Esophagus mucosa (tissue), 1 donor: Measurements from ENCODE around the gene RIOK1. TPM values are rescaled to one million over a fixed set of nuclear protein-coding genes. Genes with fewer than 3 reads are reported as not detected.
"Not testable (repeated sequence)": the region's sequence is repeated elsewhere in the genome, so short reads cannot be mapped to it uniquely, and the experiment has no call there.

Experiments used
- ATAC-seq: fragments of 200-7000 bp; cut with Tn5 transposase; one replicate; pipeline ENCODE4 v1.9.1; 2020
- total RNA-seq: library from RNA; stranded (reverse); gene quantifications from one replicate; pipeline ENCODE4 v1.2.4, GENCODE V29; 2023
- donor health status: DM: yes; HTN: yes; CAD: no.

Gene RIOK1
- 21.5 TPM for total RNA-seq

DNA sequence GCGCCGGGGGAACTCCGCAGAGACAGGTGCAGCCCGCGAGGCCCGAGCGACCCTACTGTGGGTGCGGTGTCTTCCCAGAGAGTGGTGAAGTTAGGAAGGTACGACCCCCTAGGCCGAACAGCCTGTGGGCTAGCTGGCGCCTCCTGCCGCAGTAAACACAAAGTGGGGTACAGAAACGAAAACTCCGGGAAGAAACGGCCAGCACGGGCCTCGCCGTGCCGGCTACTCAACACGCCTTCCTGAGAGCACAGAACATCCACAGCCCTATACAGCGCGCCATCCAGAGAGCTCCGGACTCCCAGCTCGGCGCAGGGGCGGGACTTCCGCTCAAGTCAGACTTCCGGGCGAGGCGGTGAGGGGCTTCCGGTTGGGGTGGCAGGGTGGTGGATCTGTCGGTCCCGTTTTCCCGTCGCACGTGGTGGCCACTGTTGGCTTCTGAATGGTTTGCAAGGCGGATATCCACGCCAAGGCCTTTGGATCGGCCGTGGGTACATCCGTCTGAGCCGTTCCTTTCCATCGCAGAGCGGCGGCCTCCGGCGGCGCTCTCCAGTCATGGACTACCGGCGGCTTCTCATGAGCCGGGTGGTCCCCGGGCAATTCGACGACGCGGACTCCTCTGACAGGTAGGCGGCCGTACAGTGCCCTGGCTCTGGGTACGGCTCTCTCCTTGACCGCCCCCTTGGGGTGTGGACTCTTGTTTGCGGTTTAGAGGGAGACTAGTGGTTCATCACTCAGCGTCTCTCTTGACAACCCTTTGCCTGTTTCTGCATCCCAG lies at the start of gene RIOK1, which contains the start of gene CAGE1:
RIOK1 (plus strand) TSS at position 358 of the 775 bp plus-strand sequence; CDS start at position 553, 195 bp downstream.
CAGE1 (minus strand) TSS at position 292 of the 775 bp plus-strand sequence. CDS start 2,569 bp downstream, outside the sequence.
- ATAC-seq, result peak; percentile 99

DNA sequence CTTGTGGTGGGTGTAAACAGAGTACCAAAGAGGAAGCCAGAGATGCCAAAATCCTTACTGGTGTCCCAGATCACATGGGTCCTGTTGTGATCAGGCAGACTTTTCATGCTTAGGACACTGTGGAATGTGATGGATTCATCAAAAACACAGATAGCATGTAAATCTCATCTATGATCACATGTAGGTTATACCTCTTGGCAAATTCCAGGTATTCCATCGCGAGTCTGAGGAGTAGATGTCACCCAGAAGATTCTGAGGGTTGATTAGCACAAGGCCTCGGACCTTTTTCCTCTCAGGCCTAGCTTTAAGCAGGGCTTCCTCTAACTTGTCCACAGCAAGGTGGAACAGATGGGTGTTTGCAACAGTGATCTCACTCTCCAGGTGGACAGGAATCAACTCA lies 48.3 kb upstream of the RIOK1 start:
- ATAC-seq, result no peak

DNA sequence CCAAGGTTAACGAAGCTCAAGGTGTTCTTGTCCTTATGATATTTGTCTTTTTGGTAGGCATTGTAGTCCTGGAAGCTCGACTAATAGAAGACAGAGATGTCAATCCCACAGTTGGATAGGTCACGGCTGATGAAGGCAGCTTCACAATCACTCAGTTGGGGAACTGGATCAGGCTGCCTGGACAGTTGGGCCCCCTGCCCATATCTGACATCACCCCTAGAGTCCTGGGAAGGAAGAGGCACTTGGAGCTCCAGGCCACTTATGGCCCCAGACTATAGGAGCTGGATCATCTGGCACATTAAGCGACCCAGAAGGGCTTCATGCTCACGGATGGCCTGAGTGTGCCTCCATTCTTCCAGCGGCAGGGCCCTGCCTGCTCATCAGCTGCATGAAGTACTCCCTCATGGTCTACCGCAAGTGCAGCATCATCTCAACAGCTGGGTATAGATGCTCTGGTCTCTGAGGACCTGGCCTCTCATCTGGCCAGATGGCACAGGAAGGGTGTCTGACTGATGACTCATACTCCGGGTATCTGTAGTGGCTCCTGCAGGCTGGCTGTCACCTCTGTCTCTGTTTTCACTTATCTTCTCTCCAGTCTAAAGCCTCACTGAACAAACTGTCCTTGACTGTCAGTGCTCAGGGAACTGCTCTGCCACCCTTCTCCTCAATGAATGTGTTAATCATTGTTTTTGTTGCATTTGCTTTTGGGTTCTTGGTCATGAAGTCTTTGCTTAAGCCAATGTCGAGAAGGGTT lies 47.4 kb upstream of the RIOK1 start:
- peak; percentile 36 for ATAC-seq

DNA sequence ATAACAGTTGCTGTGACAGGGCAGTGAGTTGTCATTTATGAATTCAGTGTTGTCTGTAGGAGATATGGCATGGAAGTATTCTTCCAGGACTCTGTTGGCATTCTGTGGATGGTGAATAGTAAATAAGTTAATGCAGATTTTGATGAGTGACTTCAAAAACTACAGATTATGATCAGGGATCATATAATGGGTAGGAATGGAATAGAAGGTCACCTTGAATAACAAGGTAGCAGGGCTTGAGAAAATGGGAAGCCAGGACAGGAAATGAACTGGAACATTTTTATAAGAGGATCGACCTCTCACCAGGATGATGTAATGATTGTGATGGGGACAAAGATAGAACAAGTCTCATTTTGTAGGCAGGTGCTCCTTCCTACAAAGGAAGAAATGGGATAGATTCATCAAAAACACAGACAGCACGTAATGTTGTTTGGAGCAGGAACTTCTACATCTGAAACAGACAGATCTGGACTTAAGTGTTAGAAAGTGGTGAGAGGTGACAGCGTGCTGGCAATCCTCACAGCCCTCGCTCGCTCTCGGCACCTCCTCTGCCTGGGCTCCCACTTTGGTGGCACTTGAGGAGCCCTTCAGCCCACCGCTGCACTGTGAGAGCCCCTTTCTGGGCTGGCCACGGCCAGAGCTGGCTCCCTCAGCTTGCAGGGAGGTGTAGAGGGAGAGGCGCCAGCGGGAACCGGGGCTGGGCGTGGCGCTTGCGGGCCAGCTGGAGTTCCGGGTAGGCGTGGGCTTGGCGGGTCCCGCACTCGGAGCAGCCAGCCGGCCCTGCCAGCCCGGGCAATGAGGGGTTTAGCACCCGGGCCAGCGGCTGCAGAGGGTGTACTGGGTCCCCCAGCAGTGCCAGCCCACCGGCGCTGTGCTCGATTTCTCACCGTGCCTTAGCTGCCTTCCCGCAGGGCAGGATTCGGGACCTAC lies 45.8 kb upstream of the RIOK1 start:
- no peak for ATAC-seq

DNA sequence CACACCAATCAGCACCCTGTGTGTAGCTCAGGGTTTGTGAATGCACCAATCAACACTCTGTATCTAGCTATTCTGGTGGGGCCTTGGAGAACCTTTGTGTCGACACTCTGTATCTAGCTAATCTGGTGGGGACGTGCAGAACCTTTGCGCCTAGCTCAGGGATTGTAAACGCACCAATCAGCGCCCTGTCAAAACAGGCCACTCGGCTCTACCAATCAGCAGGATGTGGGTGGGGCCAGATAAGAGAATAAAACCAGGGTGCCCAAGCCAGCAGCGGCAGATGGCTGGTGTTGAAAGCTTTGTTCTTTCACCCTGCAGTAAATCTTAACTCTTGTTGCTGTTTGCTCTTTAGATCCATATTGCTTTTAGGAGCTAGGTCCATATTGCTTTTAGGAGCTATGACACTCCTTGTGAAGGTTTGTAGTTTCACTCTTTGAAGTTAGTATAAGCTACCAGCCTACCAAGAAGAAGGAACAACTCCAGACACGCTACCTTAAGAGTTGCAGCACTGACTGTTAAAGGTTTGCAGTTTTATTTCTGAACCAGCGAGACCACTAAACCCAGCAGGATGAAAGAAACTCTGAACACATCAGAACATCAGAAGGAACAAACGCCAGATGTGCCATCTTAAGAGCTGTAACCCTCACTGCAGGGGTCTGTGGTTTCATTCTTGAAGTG lies 44.7 kb upstream of the RIOK1 start:
- ATAC-seq, result not testable (repeated sequence)

DNA sequence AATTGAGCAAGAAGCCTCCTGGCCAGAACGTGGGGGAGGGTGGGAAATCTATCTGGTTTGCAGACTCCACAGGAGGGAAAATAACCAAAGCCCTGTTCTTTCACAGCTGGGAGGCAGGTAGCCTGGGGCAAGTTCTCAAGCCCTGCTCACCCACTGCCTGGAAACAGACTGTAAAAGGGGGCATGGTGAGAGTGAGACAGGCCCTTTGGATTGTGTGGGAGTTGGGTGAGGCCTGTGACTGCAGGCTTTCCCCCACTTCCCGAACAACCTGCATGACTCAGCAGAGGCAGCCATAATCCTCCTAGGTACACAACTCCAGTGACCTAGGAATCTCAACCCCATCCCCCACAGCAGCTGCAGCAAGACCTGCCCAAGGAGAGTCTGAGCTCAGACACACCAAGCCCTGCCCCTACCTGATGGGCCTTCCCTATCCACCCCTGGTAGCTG lies 42.0 kb upstream of the RIOK1 start:
- peak; percentile 98 for ATAC-seq

DNA sequence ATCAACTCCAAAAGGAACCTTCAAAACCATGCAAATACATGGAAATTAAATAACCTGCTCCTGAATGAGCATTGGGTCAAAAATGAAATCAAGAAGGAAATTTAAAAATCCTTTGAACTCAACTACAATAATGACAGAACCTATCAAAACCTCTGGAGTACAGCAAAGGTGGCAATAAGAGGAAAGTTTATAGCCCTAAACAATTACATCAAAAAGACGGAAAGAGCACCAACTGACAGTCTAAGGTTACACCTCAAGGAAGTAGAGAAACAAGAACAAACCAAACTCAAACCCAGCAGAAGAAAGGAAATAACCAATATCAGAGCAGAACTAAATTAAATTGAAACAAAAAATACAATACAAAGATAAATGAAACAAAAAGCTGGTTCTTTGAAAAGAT lies 39.0 kb upstream of the RIOK1 start:
- ATAC-seq, result not testable (repeated sequence)

DNA sequence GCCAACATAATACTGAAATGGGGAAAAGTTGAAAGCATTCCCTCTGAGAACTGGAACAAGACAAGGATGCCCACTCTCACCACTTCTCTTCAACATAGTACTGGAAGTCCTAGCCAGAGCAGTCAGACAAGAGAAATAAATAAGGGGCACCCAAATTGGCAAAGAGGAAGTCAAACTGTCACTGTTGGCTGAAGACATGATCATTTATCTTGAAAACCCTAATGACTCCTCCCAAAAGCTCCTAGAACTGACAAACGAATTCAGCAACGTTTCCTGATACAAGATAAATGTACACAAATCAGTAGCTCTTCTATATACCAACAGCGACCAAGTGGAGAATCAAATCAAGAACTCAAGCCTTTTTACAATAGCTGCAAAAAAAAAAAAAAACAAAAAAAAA lies 37.7 kb upstream of the RIOK1 start:
- ATAC-seq, result not testable (repeated sequence)

DNA sequence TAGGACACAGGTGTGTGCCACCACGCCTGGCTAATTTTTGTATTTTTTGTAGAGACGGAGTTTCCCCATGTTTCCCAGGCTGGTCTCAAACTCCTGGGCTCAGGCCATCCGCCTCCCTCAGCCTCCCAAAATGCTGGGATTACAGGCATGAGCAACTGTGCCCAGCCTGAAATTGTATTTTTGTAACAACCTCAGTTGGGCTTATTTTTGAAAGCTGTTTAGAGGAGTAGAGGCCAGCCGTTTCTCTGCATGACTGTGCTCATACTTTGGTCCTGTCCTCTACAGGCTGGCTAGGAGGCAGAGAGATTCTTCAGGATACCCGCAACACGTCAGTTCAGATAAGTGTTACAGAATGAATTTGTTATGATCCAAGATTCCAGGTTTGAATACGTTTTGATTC lies 22.2 kb upstream of the RIOK1 start:
- no peak for ATAC-seq

DNA sequence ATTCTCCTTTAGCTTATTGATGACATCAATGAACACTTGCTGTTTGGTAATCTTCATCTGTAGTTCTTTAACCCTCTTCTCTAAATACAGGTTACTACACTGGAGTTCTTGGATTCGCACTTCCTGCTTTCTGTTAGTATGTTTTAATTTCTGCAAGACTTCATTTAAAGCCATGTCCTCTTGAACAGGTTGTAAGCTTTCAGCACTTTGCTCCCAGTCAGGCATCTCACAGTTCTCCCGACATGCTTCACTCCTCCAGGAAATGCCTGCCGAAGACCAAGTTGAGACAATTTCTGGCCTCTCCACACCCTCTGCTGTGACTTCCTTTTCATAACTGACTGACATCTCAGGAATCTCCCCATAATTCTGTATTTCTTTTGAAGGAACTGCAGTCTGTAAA lies 15.9 kb upstream of the RIOK1 start:
- ATAC-seq, result no peak

DNA sequence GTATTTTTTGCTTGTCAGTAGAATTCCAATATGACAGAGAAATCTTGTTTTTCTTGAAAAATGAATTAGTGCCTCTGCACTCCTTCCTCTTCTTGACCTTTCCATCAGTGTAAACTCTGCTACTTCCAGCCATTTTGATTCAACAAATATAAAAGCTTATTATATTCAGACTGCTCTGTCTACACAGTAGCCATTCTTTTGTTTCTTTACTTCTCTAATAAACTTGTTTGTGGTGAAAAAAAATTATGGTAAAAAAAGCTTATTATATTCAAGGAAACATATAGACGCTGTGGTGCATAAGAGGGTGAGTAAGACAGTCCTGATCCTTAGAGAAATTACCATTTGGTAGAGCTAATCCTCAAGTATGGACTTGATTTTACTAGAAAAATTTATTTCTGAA lies 11.6 kb upstream of the RIOK1 start:
- no peak for ATAC-seq

DNA sequence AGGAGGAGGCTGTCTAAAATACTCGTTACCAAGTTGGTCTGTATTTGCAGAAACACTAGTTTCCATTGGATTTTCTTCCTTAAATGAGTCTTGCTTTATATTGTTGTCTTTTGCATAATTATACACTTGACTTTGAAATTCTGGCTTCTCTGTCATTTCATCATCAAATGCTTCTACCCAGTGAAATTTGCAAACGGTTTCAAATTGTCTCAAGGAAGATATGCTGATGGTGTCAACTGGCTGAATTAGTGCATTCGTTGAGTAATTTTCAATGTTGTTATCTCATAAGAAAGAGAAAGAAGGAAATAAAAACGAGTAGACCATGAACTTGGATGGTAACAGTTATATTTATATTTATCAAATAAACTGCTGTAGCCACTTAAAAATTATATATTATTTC lies 10.9 kb upstream of the RIOK1 start:
- ATAC-seq, result no peak

DNA sequence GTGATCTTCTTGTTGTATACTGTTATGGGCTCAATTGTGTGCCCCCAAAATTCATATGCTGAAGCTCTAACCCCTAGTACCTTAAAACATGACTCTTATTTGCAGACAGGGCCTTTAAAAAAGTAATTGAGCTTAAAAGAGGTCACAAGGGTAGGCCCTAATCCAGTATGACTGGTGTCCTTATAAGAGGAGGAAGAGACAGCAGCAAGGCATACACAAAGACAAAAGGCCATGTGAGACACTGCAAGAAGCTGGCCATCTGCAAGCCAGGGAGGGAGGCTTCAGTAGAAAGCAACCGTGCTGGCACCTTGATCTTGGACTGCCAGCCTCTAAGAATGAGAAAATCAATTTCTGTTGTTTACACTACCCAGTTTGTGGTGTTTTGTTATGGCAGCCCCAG lies 8.5 kb upstream of the RIOK1 start:
- peak; percentile 57 for ATAC-seq

DNA sequence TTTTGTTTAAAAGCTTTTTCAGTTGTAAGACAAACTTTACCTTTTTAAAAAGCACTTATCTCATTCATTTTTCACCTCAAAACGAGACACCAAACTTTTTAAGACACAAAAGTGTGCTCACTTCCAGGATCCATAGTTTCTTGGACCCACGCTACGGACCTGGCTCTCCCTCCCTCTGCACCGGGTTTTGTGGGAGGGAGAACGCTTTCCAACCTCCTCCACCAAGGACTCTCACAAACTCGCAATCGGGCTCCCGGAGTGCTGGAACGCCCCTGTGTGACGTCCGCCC lies 502 bp upstream of the RIOK1 start:
- peak; percentile 79 for ATAC-seq

DNA sequence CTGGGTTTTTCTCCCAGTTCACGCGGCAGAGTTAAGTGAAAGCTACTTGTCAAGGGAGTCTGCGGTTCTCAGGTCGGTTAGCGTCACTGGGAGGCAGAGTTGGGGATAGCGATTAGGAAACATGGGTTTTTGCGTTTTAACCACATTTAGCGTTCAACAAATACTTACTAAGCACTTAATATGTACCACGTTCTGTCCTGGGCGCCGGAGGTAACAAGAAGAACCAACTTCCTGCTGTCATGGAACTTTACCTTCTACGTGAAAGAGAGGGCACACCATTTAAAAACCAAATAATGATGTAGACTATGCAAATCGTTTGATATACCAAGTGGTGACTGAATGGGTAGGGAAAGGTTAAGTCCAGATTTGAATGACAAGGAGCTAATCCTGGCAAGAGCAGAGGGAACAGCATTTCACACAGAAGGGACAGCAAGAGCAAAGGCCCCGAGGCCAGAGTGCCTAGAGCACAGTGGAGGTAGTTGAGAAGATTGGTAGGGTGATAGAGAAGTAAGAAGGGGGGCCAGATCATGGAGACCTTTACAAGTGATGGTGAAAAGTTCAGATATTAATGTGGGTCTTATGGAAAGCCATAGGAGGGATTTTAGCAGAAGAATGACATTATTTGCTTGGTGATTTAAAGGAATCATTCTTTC lies 744 bp downstream of the RIOK1 start:
- no peak for ATAC-seq

DNA sequence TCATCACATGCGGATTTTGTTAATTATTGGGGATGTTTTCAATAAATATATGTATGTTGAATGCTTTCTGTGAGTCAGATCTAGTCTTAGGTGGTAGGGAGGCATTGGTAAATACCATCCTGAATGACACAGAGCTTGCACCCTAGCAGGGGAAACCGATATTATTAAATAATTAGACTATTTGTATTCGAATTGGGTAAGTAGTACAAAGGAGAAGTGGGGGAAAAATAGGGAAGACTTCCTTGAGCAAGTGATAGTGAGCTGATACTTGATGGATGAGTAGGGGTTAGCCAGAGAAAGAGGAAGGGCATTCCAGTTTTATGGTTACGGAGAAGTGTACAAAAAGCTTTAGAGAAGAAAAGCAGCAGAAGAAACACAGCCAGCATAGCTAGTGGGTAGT lies 1.5 kb downstream of the RIOK1 start:
- ATAC-seq, result no peak

DNA sequence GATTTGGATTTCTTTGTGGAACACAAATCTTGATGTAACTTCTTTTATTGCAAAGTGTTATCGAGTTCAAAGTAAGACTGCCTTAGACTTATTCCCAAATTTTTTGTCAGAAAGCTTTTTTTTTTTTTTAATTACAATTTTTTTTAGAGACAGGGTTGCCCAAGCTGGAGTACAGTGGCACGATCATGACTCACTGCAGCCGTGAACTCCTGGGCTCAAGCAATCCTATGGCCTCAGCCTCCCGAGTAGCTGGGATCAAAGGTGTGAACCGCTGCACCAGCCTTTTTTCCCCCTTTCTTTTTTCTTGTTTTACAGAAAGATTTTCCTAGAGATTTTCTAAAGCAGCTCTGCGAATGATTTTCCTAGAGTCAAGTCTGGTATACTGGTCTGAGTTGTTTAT lies 2.8 kb downstream of the RIOK1 start:
- ATAC-seq, result no peak

DNA sequence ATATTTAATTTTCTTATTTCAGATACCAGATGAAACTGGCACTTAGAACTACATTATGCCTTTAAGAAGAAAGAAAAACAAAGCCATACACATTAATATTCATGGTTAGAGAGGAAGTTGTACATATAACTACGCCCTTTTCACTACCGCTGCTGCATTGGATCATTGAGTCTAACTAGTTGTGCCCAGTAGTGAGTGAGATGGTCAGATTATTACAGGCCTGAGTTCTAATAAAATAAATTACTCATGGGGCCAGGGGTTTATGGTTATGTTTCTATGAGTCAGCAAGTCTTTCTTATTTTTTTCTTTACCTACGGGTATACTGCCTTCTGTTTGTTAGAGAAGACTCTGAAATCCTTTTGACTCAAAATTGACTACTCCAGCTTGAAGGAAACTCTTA lies 11.5 kb downstream of the RIOK1 start:
- no peak for ATAC-seq

DNA sequence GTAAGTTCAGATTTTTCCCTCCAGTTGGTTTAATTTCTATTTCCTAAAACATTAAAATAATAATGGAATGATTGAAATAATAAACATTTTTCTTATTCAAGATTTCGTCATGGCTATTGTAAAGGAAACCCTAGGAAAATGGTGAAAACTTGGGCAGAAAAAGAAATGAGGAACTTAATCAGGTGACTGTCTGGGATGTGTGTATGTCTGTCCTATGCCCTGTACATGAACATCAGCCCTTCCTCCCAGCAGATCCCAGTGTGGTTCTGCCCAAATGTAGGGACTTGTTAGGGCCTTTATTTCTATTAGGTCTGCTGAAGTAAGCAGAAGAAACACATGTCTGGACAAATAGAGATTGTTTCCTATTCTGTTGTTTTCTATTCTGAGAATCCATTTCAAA lies 13.1 kb downstream of the RIOK1 start:
- no peak for ATAC-seq

DNA sequence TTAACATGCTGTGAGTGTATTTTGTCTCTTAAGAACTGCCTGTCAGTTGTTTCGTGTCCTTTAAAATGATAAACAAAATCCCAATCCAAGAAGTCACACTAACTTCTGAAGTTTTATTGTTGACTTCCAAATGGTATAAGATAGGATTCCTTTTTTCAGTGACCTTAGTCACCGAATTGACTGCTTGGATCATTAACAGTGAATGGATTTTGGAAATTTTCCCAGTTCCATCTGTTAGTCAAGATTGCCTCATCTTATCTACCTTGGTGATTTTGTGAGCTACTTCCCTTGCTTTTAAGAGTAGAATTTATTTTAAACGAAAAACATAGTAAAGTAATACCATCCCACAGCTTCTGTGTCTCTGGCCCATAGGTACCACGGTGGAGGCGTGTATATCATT lies 14.9 kb downstream of the RIOK1 start:
- no peak for ATAC-seq

DNA sequence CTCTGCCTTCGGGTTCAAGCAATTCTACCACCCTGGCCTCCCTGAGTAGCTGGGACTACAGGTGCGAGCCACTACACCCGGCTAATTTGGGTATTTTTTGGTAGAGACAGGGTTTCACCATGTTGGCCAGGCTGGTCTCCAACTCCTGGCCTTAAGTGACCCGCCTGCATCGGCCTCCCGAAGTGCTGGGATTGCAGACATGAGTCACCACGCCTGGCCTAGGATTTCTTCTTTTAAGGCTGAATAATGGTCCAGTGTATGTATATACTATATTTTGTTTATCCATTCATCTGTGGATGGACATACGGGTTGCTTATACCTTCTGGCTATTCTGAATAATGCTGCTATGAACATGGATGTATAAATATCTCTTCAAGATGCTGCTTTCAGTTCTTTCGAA lies 17.1 kb downstream of the RIOK1 start:
- ATAC-seq, result no peak

DNA sequence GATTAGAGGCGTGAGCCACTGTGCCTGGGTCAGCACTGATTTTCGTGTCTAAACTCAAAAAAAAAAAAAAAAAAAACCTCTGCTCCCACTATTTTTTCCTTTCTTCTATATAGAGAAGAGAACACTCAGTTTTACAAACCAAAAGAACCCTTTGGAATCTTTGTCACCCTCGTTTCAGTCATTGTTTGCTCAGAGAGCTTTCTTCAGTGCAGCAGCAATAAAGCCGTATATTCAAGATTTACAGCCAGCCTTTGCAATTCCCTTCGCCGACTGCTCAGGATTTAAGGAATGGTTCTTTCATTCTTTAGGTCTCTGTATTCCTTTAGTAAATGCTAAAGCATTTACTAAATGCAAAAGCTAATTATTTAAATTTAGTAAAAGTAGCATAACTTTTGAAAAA lies 20.1 kb downstream of the RIOK1 start:
- no peak for ATAC-seq
